ENCODE results near the gene PPP1CB. TPM values are rescaled to one million over a fixed set of nuclear protein-coding genes. Genes with fewer than 3 reads are reported as not detected.

The PPP1CB gene
- total RNA-seq, 1 experiment from 2014 or later, result 204 TPM

DNA sequence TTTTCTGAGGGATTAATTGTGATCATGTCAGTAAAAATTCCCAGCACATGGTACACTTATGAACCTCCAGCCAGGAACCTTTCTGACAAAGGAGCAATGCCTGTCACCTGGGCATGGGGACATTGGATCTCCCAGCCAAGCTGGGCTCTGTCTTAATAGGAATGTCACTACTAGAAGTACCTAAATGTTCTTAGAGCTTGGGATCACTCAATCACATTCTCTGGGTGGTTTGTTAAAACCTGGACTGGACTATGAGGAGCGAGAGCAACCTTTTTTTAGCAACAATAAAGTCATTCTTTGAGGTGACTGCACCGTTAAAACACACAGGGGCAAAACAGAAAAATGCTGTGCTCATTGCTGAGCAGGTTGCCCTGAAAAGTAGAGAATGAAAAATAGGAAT, 6.4 kb upstream of the PPP1CB start:
- no peak for DNase-seq (ENCODE audit: low read depth)

DNA sequence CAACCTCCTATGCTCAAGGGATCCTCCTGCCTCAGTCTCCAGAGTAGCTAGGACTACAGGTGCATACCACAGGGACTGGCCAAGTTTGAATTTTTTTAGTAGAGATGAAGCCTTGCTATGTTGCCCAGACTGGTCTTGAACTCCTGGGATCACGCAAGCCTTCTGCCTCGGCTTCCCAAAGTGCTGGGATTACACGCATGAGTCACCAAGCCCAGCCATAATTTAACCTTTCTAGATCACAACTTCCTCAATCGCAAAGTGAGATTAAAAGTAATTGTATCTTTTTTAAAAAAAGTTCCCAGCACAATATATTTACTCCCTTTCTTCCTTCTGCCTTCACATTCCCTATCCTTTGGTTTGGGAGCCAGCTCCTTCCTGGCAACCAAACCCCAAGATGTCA, 5.8 kb upstream of the PPP1CB start:
- no peak for DNase-seq (ENCODE audit: low read depth)

DNA sequence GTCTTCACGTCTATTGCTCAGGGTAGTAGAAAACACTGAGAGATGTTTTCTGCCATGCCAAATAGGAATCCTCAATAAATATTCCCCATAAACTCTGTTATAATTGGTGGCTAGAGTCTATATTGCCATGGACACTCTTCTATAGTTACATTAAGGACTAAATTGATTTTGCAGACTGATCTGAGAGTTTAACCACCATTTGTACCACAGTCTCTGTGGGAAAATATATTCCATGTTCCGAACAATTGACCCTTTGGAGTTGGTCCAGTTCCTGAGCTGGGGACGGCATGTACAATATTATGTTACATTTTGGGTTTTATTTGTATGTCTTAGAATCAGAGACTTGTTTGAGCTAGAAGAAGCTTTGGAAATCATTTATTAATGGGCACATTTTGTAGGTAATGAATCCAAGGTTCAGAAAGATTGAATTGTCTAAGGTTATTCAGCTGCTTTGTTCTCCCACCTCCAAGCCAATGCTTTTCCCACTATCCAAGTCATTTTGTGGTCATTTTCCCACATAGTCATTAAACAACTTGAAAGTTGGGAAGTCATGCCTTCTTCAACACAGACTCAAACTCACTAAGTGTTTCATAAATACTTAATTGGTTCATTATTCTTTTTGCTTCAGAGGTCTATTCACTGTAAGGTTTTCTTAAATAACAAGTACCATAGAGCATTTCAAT, 5.1 kb upstream of the PPP1CB start:
- DNase-seq (ENCODE audit: low read depth), result peak; percentile 55

DNA sequence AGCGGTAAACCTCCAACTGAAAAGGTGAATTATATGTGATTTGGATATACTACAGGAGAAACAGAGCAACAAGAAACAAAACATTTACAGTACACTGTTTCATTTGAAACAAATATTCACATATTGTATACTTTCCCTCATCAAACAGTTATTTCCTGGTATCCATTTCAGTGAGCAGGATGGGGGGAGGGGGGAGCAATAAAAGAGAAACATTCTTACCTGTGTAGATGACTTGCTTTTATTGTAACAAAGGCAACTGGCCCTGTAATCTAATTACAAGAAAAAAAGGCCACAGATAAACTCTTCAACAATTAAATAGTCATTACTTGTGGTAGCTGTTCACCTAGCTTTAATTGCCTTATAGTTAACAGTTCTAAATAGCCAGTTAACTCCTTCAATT, 3.9 kb upstream of the PPP1CB start:
- DNase-seq (ENCODE audit: low read depth), result no peak

DNA sequence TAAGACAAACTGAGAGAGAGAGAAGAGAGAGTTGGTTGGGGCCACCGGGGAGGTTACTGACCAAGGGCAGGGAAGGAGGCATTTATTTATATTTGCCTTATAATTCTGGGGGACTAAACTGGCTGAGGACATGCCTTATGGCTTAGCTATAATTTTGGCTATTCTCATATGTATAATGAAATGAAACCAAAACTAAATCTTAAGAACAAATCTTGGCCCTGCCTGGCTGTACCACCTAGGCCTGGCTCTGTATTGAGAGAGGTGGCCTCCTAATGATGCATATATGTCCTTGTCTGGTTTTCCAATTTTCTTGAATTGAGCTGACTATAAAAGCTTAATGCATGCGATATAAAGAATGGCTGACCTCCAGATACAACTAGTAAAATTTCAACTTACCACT, 3.5 kb upstream of the PPP1CB start:
- no peak for DNase-seq (ENCODE audit: low read depth)

DNA sequence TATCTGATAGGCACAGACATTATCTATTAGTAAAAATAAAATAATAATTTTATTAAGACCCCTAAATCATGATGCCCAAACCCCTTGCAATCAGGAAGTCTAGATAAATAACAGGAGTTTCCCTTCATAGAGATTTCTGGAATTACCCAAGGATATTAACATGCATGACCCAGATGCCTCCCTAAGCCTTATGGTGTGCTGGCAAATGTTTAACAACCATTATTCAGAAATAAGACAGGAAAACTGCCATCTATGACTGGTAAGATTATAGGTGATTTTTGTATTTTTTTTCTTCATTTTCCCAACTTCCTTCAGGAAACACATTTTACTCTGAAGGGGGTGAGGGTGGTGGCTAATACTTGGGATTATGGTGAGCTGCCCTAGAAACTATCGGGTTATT, 2.7 kb upstream of the PPP1CB start:
- DNase-seq (ENCODE audit: low read depth), result no peak

DNA sequence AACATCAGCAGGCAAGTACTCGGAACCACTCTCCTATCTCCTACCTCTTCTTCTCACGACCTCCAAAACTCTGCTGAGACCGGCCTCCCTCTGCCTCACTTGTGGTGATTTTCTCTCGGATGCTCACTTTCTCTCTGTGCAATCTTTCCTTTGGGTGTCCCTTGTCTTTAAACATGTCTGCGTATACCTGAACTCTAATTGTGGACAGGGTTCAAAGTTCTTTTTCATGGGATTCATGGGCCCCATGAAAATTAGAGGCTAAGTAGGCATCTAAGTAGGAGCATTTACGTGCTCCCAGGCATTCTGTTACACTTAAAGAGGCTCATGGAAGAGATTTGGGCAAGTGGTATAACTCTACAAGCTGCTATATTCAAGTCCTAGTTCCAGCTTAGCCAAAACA, 2.1 kb upstream of the PPP1CB start:
- no peak for DNase-seq (ENCODE audit: low read depth)

DNA sequence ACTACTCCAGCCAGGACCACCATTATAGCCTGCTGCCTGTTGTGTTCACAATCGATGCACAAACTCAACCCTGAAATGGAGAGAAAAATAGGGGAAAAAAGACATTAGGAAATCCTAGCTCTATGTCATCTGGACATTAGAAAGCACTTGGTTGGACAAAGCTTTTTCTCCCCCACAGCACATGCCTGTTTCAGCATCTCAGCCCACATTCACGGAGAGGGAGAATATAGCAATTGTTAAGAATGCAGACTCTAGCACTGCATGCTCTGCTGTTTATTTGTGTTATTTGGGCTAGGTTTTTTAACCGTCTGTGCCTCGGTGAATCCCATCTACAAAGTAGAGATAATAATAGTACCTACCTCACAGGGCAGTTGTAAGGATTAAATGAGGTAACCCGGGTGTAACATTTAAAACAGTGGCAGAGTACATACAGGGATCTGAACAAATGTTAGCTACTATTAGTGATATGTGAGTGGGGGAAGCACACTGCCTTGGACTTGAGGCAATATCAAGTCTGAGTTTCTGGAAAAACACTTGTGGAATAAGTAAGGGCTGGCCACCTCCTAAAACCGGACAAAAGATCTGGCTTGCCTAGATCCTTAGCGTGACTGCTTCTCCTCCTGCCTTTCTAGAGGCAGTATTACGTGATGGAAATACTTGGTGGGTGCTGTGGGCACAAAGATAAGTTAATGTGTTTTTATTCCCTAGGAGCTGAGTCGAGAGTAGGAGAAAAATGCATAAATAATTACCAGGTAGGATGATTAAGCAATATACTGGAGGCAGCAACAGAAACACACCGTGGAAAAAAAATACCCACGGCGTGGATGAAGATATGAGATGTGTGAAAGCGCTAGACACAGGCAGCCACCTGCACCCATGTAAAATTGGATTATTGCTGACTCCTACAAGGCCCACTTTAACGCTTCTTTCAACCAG, 1.0 kb upstream of the PPP1CB start:
- DNase-seq (ENCODE audit: low read depth), result peak; percentile 46

DNA sequence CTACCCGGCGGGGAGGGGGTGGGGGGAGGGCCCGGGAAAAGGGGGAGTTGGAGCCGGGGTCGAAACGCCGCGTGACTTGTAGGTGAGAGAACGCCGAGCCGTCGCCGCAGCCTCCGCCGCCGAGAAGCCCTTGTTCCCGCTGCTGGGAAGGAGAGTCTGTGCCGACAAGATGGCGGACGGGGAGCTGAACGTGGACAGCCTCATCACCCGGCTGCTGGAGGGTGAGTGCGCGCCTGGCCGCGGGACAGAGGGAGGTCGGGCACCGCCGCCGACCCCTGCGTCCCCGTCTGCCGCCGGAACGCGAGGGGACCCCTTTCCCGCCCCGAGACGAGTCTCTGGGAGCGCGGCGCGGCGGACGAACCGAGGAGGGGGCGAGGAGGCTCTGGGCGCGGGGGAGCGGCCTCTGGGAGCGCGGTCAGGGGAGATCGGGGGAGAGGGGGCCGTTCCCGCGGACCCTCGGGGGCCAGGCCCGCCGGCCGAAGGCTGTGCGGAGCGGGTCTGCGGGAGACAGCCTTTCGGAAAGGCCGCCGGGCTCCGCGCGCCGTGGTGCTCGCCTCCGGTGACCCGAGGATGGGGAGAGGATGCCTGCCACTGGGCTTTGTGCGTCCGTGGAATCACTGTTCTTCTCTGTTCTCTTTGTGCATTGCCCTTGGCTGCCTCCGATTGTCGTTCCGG, 463 bp downstream of the PPP1CB start:
- DNase-seq (ENCODE audit: low read depth), result no peak

DNA sequence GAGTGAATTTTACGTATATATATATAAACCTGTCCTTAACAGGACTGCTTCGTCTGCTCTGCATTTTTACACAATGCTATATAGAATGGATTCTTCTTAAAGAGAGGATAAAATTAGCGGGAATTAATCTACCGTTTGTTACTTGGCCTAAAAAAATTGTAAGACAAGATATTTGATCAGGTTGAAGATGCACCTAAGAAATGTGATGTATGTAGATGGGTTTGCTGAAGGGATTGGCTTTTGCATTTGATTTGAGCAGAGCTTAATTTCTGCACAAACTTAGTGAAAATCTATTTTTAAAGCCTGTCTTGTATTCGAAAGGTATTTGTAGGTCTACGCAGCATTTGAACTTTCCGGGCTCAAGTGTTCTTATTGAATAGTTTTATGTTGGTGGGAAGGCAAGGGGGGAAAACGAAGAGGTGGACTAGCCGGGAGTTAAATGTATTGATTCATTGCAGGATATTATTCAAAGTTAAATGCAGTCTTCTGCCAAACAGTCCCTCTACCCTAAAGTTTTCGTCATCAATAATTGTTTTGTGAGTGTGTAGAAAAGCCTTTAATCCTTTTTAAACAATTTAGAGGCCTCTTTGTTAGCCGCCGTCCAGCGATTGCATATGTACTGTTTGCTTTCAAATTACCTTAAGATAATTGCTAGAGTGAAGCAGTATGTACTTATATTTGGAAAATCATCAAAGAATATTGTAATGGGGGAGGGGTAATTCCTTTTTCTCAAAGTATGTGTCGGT, 1.2 kb downstream of the PPP1CB start:
- DNase-seq (ENCODE audit: low read depth), result no peak

DNA sequence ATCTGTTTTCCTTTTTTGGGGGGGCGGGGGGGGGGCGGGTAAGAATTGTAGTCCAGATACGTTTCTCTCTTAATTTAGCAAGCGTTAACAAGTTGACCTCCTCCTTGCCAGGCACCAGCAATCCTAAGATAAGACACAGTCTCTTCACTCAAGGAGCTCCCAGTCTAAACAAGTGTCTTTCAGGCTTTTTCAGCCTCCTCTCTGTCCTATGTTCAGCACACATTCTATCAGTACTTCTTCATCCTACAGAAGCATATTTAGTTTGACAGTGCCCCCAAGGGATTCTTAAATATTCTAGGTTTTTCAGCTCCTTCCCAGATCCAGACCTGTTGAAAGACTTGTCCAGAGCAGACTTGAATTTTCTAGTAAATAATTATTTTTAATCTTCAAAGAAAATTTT, 2.7 kb downstream of the PPP1CB start:
- DNase-seq (ENCODE audit: low read depth), result no peak

DNA sequence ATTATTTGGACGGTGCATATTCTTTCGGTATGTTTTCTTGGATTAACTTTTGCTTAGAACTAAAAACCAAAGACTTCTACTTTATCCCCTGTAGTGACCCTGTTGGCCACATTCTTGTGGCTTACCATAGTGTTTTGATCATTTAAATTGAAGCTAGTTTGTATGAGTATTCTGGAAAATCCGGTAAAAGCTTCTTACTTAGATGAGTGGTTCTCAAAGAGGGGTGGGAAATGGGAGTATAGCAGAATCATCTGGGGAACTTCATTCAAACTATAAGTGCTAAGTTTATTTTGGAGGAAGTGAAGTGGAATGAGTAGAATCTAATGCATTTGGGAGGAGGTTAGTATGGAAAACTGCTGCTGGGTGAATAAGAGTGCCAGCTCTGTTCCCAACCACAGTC, 3.8 kb downstream of the PPP1CB start:
- peak; percentile 41 for DNase-seq (ENCODE audit: low read depth)

DNA sequence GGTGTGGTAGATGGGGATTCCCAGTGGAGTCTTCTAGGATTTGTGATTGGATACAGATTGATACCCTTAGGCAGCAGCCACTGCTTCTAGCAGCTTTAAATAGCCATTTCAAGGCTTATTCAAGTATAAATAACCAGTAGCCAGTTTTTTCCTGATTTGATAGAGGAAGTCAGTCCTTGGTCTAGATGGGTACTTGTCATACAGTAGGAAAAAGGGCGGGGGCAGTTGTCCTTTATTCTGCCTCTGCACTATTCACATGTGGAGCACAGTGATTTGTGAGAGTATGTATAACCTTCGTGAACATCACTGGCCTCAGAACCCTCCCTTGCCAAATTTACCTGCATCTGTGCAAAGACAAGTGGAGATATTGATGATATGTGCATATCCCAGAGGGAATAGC, 6.8 kb downstream of the PPP1CB start:
- DNase-seq (ENCODE audit: low read depth), result no peak

DNA sequence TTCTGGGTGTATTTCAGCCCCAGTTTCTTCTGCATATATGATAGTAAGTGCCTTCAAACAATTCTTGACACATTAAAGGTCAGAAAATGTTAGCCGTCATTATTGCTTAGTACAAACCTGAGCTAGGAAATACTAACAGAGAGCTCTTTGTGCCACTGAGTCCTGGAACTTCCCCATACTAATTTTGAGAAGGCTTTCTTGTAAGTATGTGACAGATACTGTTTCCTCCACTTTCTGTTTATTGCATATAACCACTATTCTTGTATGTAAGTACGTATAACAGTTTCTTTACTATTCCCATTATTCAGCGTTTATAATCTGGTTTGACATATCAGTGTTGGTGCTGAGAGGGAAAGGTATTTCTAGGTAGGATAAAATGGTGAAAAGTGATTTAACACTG, 9.8 kb downstream of the PPP1CB start:
- no peak for DNase-seq (ENCODE audit: low read depth)

DNA sequence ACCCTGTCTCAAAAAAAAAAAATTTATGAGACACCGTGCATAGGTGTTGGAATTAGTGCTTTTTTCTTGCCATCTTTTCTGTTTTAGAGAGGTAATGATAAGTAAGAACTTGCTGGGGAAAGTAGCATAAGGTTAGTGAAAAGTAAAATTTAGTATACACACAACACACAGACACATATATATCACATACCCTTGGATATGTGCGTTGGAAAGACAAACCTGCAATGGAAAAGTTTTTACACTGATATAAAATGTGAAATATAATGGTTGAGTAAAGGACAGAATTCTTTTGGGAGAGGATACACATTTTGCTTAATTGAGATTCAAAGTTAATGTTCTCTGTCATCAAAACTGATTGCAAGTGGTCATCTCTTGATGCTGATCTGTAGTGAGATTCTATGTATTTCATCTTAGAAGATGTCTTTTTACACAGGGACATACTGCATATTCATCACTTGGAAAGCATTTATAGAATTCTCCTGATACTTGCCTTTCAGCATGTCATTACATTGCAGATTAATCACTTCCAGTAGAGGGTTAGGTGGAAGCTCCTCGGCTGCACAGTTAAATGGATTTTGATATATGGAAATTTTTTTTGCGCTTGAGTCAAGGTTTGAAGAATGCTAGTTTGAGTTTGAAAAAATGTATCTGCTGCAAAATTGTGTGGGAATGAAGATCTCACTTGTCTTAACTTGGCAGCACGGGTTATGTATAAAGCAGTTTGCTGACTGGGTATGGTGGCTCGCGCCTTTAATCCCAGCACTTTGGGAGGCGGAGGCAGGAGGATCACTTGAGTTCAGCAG, 13.5 kb downstream of the PPP1CB start:
- no peak for DNase-seq (ENCODE audit: low read depth)

DNA sequence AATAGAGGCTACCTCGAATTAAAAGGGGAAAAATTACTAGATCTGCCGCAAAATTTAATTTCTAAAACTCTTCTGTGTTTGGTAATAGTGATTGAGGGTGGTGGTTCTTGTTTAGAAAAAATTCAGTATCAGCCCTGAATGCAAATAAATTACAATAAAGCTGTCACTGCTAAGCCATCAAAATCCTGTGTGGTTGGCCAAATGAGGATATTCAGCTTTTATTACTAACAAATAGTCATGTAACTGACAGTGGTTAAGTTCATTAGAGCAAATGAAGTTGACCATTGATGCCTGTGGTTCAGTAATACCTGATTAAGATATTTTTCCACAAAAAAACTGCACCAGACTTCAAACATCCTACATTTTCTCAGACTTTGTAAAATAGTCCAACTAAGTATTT, 14.4 kb downstream of the PPP1CB start:
- DNase-seq (ENCODE audit: low read depth), result no peak

DNA sequence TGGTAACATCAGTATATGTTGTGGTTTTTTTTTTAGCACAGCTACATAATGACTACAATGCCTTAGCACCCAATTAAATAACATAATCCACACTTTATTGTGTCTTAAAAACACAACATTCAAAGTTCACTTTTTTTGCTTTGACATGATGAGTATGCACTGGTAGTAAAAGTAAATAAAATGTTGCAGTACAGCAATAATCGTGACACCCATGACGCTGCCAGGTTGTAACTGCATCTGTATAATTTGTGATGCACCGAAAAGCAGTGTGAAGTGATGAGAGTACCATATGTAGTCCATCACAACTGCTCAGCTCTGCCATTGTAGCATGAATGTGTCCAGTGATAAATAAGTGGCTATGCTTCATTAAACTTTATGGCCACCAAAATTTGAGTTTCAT, 15.7 kb downstream of the PPP1CB start:
- DNase-seq (ENCODE audit: low read depth), result no peak

DNA sequence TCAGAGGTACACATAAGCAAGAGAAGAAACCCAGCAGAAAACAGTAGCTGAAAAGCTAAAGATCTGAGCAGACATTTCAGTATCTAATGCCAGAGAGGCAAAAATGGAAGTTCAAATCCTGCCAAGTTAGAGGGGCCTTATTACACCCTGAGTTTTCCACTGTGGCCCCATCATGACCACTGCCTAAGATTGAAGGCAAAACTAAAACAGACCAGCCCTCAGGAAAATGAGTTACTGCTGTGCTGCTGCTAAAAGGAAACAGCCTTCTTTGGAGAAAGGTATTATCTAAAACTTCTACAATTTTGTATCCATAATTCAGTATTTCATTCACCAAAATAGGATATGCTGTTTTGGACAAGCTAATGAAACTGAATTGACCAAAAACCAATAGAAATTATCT, 16.8 kb downstream of the PPP1CB start:
- no peak for DNase-seq (ENCODE audit: low read depth)

DNA sequence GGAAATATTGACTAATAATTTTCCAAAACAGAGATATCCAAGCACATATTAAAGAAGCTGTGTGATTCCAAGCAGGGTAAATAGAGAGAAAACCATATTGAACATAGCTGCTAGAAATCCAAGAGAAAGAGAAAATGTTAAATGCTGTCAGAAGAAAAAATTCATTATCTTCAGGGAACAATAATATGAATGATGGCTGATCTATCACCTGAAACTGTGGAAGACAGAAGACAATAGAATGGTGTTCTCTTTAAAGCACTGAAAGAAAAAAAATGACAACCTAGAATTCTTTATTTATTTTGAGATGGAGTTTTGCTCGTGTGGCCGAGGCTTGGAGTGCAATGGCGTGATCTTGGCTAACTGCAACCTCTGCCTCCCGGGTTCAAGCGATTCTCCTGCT, 17.3 kb downstream of the PPP1CB start:
- no peak for DNase-seq (ENCODE audit: low read depth)

DNA sequence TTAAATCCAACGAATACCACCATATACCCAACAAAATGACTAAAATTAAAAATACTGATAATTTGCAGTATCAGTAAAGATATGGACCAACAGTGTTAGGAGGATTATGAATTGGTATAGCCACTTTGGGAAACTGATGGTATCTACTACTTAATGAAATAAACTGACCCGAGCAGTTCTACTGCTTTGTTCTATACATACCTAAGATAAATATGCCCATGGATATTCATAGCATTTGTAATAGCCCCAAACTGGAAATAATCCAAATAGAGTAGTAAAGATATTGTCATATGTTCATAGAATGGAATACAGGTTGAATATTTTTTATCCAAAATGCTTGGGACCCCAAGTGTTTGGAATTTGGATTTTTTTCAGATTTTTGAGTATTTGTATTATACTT, 20.7 kb downstream of the PPP1CB start:
- DNase-seq (ENCODE audit: low read depth), result no peak

DNA sequence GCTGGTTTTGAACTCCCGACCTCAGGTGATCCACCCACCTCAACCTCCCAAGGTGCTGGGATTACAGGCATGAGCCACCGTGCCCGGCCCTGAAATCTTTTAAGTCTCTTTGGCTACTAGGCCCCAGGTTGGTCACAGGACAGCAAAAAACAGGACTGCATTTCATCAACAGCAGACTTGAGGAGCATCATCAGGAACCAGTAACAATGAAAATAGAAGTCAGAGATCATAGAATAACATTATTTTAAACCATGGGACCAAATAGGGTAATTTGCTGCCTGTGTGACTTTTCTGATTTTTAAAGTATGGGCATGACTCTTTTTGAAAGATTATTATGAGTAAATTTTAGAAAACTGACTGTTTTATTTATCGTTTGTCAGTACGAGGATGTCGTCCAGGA, 24.8 kb downstream of the PPP1CB start:
- DNase-seq (ENCODE audit: low read depth), result no peak

Measured in LHCN-M2 (cell line).